Erythroblast (primary cell): Measurements from ENCODE around the gene CHRNE.
A peak's percentile ranks its signal among the peaks of the same experiment; 100 is the strongest.
"Not testable (repeated sequence)": the region's sequence is repeated elsewhere in the genome, so short reads cannot be mapped to it uniquely, and the experiment has no call there.

Source experiments
- DNase-seq, 2 experiments: peaks; one replicate each; lab custom pipeline; 2025; lab: John Stamatoyannopoulos, UW
- GATA1 ChIP-seq: IDR thresholded peaks from 2 replicates; pipeline ENCODE4 v1.6.1; 2011; ENCODE audit warnings: low read depth, mild to moderate bottlenecking, control low read depth, low read length, moderate library complexity
- POLR2A ChIP-seq: IDR thresholded peaks from 2 replicates; pipeline ENCODE4 v1.6.1; 2011; ENCODE audit warnings: mild to moderate bottlenecking, low read length

The CHRNE gene

GRCh38 chr17:4934173-4934979 lies 31.5 kb upstream of the CHRNE start:
- no peak for DNase-seq

GRCh38 chr17:4933646-4934045 lies 30.7 kb upstream of the CHRNE start:
- TF ChIP-seq POLR2A (no peak), GATA1 (no peak)
- DNase-seq, result no peak

More at GRCh38 chr17:4934173-4934979, 31.5 kb upstream of the CHRNE start:
- peak; percentile 42 for TF ChIP-seq POLR2A
- TF ChIP-seq GATA1, result no peak

- no peak for DNase-seq
- no peak for TF ChIP-seq POLR2A
- TF ChIP-seq GATA1, result no peak
Measured at GRCh38 chr17:4932756-4933155, 29.9 kb upstream of the CHRNE start.

- no peak for DNase-seq
- TF ChIP-seq GATA1 (no peak), POLR2A (no peak)
Measured at GRCh38 chr17:4931963-4932362, 29.1 kb upstream of the CHRNE start, which contains the start of gene GP1BA. GP1BA (plus strand) TSS chr17:4932277; CDS start chr17:4932605, 328 bp downstream.

GRCh38 chr17:4928881-4929280 lies 26.0 kb upstream of the CHRNE start:
- TF ChIP-seq GATA1 (no peak), POLR2A (no peak)
- DNase-seq, result no peak

GRCh38 chr17:4926577-4927335 lies 23.9 kb upstream of the CHRNE start:
- DNase-seq, result not testable (repeated sequence)

- no peak for DNase-seq
- no peak for TF ChIP-seq GATA1
Measured at GRCh38 chr17:4921320-4921719, 18.4 kb upstream of the CHRNE start.

GRCh38 chr17:4920351-4921048 lies 17.6 kb upstream of the CHRNE start:
- DNase-seq, result no peak
- TF ChIP-seq POLR2A, result no peak
- no peak for TF ChIP-seq GATA1

GRCh38 chr17:4919511-4920047 lies 16.7 kb upstream of the CHRNE start:
- DNase-seq, result no peak
- no peak for TF ChIP-seq GATA1
- no peak for TF ChIP-seq POLR2A

GRCh38 chr17:4914551-4914950 lies 11.7 kb upstream of the CHRNE start:
- not testable (repeated sequence) for DNase-seq

GRCh38 chr17:4913994-4914393 lies 11.1 kb upstream of the CHRNE start:
- TF ChIP-seq GATA1, result no peak
- no peak for TF ChIP-seq POLR2A
- DNase-seq, result no peak

GRCh38 chr17:4908711-4909496 lies 6.0 kb upstream of the CHRNE start:
- no peak for TF ChIP-seq GATA1
- no peak for TF ChIP-seq POLR2A
- DNase-seq, result peak; percentile 88

- TF ChIP-seq GATA1, result no peak
- DNase-seq, result no peak
Measured at GRCh38 chr17:4908301-4908700, 5.4 kb upstream of the CHRNE start.

- DNase-seq, result not testable (repeated sequence)
Measured at GRCh38 chr17:4906642-4907041, 3.7 kb upstream of the CHRNE start.
